SU-DHL-6 (cell line): ENCODE measurements around the gene ITGB1.

ENCODE experiments used
- EZH2phosphoT487 ChIP-seq: fragments of 200-600 bp; sonication (generic), shearing (Covaris generic); conservative IDR thresholded peaks from 2 replicates; pipeline ENCODE4 v1.6.1; 2018; ENCODE audit warnings: mild to moderate bottlenecking, antibody characterized with exemption, low read length, moderate library complexity, mixed read lengths
- TF ChIP-seq, protein P1 (sequence below): fragments of 200-600 bp; sonication (generic); IDR thresholded peaks from one replicate; pipeline ENCODE4 v1.5.1; 2017; ENCODE audit warnings: antibody characterized with exemption, mild to moderate bottlenecking, low read length, moderate library complexity; ENCODE audit not compliant: insufficient read depth, poor library complexity, severe bottlenecking

DNA sequence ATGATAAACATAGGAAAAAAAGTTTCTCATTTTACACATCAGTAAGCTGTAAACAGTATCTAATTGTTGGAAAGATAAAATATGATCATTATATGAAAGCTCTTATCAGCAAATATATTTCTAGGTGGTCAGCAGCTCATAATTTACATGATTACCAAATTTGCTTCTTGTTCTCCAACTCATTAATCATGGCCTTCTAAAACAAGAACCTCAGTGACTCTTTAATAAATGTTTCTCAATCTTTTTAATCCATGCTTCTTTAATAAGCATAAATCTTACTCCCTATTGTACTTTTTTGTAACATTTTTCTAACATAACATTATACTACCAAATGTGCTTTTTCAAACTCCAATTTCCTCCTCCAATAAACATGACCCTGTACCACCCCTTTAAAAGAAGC, 5.9 kb downstream of the ITGB1 start:
- TF ChIP-seq, protein P1, sequence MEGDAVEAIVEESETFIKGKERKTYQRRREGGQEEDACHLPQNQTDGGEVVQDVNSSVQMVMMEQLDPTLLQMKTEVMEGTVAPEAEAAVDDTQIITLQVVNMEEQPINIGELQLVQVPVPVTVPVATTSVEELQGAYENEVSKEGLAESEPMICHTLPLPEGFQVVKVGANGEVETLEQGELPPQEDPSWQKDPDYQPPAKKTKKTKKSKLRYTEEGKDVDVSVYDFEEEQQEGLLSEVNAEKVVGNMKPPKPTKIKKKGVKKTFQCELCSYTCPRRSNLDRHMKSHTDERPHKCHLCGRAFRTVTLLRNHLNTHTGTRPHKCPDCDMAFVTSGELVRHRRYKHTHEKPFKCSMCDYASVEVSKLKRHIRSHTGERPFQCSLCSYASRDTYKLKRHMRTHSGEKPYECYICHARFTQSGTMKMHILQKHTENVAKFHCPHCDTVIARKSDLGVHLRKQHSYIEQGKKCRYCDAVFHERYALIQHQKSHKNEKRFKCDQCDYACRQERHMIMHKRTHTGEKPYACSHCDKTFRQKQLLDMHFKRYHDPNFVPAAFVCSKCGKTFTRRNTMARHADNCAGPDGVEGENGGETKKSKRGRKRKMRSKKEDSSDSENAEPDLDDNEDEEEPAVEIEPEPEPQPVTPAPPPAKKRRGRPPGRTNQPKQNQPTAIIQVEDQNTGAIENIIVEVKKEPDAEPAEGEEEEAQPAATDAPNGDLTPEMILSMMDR = no peak
- no peak for TF ChIP-seq EZH2phosphoT487
